ENCODE data around the gene SERPINA10. TPM values are rescaled to one million over a fixed set of nuclear protein-coding genes. Genes with fewer than 3 reads are reported as not detected.

Gene SERPINA10
- total and polyA plus RNA-seq, 2 experiments from 2014 or later = 0.11 TPM; not detected in 1

DNA sequence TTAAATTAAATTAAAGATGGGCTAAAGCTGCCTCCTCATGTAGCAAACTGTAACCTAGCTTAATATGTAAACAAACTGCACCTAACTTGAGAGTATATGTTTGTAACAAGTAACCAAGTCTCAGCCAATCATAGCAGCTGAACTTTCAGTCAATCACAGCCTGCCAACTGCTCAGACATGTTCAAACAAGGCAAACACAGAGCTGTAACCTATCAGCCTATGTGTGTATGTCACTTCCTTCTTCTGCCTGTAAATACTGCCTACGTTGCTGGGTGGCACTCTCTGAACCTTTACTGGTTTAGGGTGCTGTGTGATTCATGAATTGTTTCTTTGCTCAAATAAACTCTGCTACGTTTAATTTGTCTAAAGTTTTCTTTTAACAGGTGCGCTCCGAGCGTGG is 27.2 kb upstream of the SERPINA10 start:
- Histone ChIP-seq H3K27ac (ENCODE audit: low read depth) (no peak overlapping the region), H3K4me3 (no peak overlapping the region), H3K9me2 (ENCODE audit: insufficient read depth) (no peaks in the 10 kb centered on the region), H4K20me1 (replicated peaks; ENCODE audit: insufficient read depth) (no peaks in the 10 kb centered on the region), H2AFZ (peak overlapping the region; percentile 90; the same call in 1 of the 2 replicates), H3F3A (replicated peaks; ENCODE audit: low read depth) (no peaks in the 10 kb centered on the region), H3K4me2 (no peak overlapping the region), H3K4me1 (ENCODE audit: insufficient read depth) (no peaks in the 10 kb centered on the region), H3K27me3 (ENCODE audit: insufficient read depth) (no peaks in the 10 kb centered on the region), H3K36me3 (ENCODE audit: insufficient read depth) (no peaks in the 10 kb centered on the region), H3K79me2 (replicated peaks; ENCODE audit: insufficient read depth) (no peaks in the 10 kb centered on the region)
- DNase-seq (ENCODE audit: low spot score) (peak; percentile 18), ATAC-seq (peak; percentile 32; the same call in 2 of the 3 replicates)
- Mint-ChIP-seq H3K27me3 (ENCODE audit: insufficient read depth, low read depth, poor library complexity) (peaks cover 6% of the 10 kb centered on the region), H3K27ac (no peak overlapping the region), H3K36me3 (ENCODE audit: low read depth) (no peaks in the 10 kb centered on the region), H3K4me3 (no peak overlapping the region), H3K9me3 (no peaks in the 10 kb centered on the region), H3K4me1 (no peaks in the 10 kb centered on the region)
- no peak for TF ChIP-seq ZNF331 (CRISPR knock-in tag; IDR thresholded peaks at IDR 0.05; ENCODE audit: low read depth)
- no peak for TF ChIP-seq EZH2phosphoT487 (IDR thresholded peaks at IDR 0.05; ENCODE audit: unreplicated experiment)
- TF ChIP-seq, protein P1, sequence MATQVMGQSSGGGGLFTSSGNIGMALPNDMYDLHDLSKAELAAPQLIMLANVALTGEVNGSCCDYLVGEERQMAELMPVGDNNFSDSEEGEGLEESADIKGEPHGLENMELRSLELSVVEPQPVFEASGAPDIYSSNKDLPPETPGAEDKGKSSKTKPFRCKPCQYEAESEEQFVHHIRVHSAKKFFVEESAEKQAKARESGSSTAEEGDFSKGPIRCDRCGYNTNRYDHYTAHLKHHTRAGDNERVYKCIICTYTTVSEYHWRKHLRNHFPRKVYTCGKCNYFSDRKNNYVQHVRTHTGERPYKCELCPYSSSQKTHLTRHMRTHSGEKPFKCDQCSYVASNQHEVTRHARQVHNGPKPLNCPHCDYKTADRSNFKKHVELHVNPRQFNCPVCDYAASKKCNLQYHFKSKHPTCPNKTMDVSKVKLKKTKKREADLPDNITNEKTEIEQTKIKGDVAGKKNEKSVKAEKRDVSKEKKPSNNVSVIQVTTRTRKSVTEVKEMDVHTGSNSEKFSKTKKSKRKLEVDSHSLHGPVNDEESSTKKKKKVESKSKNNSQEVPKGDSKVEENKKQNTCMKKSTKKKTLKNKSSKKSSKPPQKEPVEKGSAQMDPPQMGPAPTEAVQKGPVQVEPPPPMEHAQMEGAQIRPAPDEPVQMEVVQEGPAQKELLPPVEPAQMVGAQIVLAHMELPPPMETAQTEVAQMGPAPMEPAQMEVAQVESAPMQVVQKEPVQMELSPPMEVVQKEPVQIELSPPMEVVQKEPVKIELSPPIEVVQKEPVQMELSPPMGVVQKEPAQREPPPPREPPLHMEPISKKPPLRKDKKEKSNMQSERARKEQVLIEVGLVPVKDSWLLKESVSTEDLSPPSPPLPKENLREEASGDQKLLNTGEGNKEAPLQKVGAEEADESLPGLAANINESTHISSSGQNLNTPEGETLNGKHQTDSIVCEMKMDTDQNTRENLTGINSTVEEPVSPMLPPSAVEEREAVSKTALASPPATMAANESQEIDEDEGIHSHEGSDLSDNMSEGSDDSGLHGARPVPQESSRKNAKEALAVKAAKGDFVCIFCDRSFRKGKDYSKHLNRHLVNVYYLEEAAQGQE (IDR thresholded peaks at IDR 0.05; ENCODE audit: unreplicated experiment) = no peak
- no peak for TF ChIP-seq POLR2AphosphoS5 (IDR thresholded peaks at IDR 0.05; ENCODE audit: low read depth)
- TF ChIP-seq STAT1 (IDR thresholded peaks at IDR 0.05; ENCODE audit: unreplicated experiment) = no peak
- TF ChIP-seq, protein P2, sequence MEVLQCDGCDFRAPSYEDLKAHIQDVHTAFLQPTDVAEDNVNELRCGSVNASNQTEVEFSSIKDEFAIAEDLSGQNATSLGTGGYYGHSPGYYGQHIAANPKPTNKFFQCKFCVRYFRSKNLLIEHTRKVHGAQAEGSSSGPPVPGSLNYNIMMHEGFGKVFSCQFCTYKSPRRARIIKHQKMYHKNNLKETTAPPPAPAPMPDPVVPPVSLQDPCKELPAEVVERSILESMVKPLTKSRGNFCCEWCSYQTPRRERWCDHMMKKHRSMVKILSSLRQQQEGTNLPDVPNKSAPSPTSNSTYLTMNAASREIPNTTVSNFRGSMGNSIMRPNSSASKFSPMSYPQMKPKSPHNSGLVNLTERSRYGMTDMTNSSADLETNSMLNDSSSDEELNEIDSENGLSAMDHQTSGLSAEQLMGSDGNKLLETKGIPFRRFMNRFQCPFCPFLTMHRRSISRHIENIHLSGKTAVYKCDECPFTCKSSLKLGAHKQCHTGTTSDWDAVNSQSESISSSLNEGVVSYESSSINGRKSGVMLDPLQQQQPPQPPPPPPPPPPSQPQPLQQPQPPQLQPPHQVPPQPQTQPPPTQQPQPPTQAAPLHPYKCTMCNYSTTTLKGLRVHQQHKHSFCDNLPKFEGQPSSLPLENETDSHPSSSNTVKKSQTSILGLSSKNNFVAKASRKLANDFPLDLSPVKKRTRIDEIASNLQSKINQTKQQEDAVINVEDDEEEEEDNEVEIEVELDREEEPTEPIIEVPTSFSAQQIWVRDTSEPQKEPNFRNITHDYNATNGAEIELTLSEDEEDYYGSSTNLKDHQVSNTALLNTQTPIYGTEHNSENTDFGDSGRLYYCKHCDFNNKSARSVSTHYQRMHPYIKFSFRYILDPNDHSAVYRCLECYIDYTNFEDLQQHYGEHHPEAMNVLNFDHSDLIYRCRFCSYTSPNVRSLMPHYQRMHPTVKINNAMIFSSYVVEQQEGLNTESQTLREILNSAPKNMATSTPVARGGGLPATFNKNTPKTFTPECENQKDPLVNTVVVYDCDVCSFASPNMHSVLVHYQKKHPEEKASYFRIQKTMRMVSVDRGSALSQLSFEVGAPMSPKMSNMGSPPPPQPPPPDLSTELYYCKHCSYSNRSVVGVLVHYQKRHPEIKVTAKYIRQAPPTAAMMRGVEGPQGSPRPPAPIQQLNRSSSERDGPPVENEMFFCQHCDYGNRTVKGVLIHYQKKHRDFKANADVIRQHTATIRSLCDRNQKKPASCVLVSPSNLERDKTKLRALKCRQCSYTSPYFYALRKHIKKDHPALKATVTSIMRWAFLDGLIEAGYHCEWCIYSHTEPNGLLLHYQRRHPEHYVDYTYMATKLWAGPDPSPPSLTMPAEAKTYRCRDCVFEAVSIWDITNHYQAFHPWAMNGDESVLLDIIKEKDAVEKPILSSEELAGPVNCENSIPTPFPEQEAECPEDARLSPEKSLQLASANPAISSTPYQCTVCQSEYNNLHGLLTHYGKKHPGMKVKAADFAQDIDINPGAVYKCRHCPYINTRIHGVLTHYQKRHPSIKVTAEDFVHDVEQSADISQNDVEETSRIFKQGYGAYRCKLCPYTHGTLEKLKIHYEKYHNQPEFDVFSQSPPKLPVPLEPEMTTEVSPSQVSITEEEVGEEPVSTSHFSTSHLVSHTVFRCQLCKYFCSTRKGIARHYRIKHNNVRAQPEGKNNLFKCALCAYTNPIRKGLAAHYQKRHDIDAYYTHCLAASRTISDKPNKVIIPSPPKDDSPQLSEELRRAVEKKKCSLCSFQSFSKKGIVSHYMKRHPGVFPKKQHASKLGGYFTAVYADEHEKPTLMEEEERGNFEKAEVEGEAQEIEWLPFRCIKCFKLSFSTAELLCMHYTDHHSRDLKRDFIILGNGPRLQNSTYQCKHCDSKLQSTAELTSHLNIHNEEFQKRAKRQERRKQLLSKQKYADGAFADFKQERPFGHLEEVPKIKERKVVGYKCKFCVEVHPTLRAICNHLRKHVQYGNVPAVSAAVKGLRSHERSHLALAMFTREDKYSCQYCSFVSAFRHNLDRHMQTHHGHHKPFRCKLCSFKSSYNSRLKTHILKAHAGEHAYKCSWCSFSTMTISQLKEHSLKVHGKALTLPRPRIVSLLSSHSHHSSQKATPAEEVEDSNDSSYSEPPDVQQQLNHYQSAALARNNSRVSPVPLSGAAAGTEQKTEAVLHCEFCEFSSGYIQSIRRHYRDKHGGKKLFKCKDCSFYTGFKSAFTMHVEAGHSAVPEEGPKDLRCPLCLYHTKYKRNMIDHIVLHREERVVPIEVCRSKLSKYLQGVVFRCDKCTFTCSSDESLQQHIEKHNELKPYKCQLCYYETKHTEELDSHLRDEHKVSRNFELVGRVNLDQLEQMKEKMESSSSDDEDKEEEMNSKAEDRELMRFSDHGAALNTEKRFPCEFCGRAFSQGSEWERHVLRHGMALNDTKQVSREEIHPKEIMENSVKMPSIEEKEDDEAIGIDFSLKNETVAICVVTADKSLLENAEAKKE (CRISPR knock-in tag; IDR thresholded peaks at IDR 0.05) = no peak
- no peak for TF ChIP-seq JUNB (IDR thresholded peaks at IDR 0.05; ENCODE audit: unreplicated experiment)
- TF ChIP-seq, protein P3, sequence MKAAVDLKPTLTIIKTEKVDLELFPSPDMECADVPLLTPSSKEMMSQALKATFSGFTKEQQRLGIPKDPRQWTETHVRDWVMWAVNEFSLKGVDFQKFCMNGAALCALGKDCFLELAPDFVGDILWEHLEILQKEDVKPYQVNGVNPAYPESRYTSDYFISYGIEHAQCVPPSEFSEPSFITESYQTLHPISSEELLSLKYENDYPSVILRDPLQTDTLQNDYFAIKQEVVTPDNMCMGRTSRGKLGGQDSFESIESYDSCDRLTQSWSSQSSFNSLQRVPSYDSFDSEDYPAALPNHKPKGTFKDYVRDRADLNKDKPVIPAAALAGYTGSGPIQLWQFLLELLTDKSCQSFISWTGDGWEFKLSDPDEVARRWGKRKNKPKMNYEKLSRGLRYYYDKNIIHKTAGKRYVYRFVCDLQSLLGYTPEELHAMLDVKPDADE (IDR thresholded peaks at IDR 0.05) = no peak

All from GM23338 (cell line).